ENCODE measurements around the gene WDR46. TPM values are rescaled to one million over a fixed set of nuclear protein-coding genes. Genes with fewer than 3 reads are reported as not detected.

The WDR46 gene
- total RNA-seq, 1 experiment from 2014 or later, result 90.6 TPM

DNA sequence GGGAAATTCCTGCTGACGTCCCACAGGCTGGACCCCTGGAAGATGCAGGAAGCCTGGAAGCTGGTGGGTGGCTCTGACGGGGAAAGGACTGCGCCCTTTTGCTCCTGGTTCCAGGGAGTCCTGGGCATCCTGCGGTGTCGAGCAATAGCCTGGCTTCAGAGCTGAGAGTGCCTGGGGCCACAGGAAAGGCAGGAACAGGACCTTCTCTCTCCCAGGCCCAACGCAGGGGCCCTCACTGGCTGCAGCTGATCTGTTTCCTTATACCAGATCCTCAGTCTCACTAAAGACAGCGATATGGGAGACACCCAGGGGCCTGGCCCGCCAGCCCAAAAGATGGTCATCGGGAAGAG, 10.7 kb downstream of the WDR46 start:
- Histone ChIP-seq H4K20me1 (ENCODE audit: insufficient read depth) (peaks cover 20% of the 10 kb centered on the region), H3K9me3 (ENCODE audit: control insufficient read depth in 1 of 2, insufficient read depth in 1 of 2, low read depth in 1 of 2, low read length in 2 of 2) (no peaks in the 10 kb centered on the region), H3K9ac (ENCODE audit: low read length) (no peak overlapping the region), H3K36me3 (ENCODE audit: control insufficient read depth in 1 of 2, insufficient read depth in 2 of 2, low read length in 2 of 2) (peaks cover 25 to 51% of the 10 kb centered on the region in 2 experiments), H3K4me3 (replicated peaks in 1 of 2; ENCODE audit: low read depth in 1 of 2, low read length in 2 of 2) (no peak overlapping the region), H3K27ac (ENCODE audit: low read depth, low read length) (peak overlapping the region; percentile 82), H3K4me1 (ENCODE audit: control insufficient read depth in 1 of 2, insufficient read depth in 2 of 2, low read length in 2 of 2) (peaks cover 43 to 62% of the 10 kb centered on the region in 2 experiments), H3K4me2 (ENCODE audit: low read length) (no peak overlapping the region), H3K79me2 (ENCODE audit: insufficient read depth, low read length) (peaks cover 31% of the 10 kb centered on the region), H3K27me3 (ENCODE audit: insufficient read depth, low read length) (no peaks in the 10 kb centered on the region), H3K9me2 (ENCODE audit: insufficient read depth) (no peaks in the 10 kb centered on the region), H2AFZ (ENCODE audit: low read depth, low read length, poor library complexity, severe bottlenecking) (no peak overlapping the region)
- POLR2A ChIA-PET, result interaction anchor here (1.3 to 2.4 kb wide), 4 partner anchors 20 to 129 kb away, joined by 3 to 11 read pairs (median 6); no protein-coding TSS in a partner anchor
- CTCF ChIA-PET, result interaction anchor here (1.3 to 1.8 kb wide), 2 partner anchors 21 to 129 kb away, joined by 3 to 9 read pairs; partner anchors contain the start of gene RGL2
- RAD21 ChIA-PET (ENCODE audit: low non-redundant PET in 1 of 2, low total read pairs in 2 of 2, uncharacterized antibody in 2 of 2, unreplicated experiment in 2 of 2), result no interaction called here
- intact Hi-C loops (cut with micrococcal nuclease), result loop anchor here (1.0 kb wide), 1 partner anchor 67 kb away; no protein-coding TSS in a partner anchor
- TF ChIP-seq POLR2A (IDR thresholded peaks at IDR 0.05; ENCODE audit: borderline replicate concordance, extremely low read depth, insufficient read depth, insufficient read length), result no peak
- no peak for TF ChIP-seq ATF3 (IDR thresholded peaks at IDR 0.05)
- TF ChIP-seq CTCF (IDR thresholded peaks at IDR 0.05 in 2 of 3, conservative IDR thresholded peaks at IDR 0.05 in 1 of 3; ENCODE audit: borderline replicate concordance in 1 of 3, insufficient read depth in 1 of 3, low read depth in 2 of 3, low read length in 2 of 3), result no peak
- TF ChIP-seq FOSL1 (IDR thresholded peaks at IDR 0.05; ENCODE audit: low read depth), result no peak
- TF ChIP-seq, protein P1, sequence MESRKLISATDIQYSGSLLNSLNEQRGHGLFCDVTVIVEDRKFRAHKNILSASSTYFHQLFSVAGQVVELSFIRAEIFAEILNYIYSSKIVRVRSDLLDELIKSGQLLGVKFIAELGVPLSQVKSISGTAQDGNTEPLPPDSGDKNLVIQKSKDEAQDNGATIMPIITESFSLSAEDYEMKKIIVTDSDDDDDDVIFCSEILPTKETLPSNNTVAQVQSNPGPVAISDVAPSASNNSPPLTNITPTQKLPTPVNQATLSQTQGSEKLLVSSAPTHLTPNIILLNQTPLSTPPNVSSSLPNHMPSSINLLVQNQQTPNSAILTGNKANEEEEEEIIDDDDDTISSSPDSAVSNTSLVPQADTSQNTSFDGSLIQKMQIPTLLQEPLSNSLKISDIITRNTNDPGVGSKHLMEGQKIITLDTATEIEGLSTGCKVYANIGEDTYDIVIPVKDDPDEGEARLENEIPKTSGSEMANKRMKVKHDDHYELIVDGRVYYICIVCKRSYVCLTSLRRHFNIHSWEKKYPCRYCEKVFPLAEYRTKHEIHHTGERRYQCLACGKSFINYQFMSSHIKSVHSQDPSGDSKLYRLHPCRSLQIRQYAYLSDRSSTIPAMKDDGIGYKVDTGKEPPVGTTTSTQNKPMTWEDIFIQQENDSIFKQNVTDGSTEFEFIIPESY (IDR thresholded peaks at IDR 0.05; ENCODE audit: extremely low read depth, insufficient replicate concordance, low read length), result no peak
- no peak for TF ChIP-seq POLR2AphosphoS5 (IDR thresholded peaks at IDR 0.05; ENCODE audit: low read depth, low read length)
- no peak for TF ChIP-seq CEBPB (IDR thresholded peaks at IDR 0.05; ENCODE audit: low read depth)
- TF ChIP-seq SIN3A (IDR thresholded peaks at IDR 0.05; ENCODE audit: low read depth), result no peak
- TF ChIP-seq JUND (IDR thresholded peaks at IDR 0.05), result no peak
- TF ChIP-seq SRF (IDR thresholded peaks at IDR 0.05; ENCODE audit: low read depth), result no peak
- no peak for TF ChIP-seq REST (IDR thresholded peaks at IDR 0.05; ENCODE audit: low read depth)
- no peak for TF ChIP-seq TCF7L2 (IDR thresholded peaks at IDR 0.05; ENCODE audit: borderline replicate concordance, extremely low read depth, insufficient read depth, insufficient read length)
- no TSS peak for BruUV-seq (replicated peaks)
- DNase-seq (ENCODE audit: low read depth, low spot score), result no peak
- no peak for ATAC-seq

All from HCT116 (cell line).